T-helper 2 cell (primary cell): Measurements from ENCODE around the gene NLRP3.
"Not testable (repeated sequence)": the region's sequence is repeated elsewhere in the genome, so short reads cannot be mapped to it uniquely, and the experiment has no call there.

ENCODE experiments used
- DNase-seq, 5 experiments: peaks; one replicate each; pipeline versions ENCODE4 v3.0.0 to v3.0.0-alpha.2; 2012 to 2022

Gene NLRP3

DNA sequence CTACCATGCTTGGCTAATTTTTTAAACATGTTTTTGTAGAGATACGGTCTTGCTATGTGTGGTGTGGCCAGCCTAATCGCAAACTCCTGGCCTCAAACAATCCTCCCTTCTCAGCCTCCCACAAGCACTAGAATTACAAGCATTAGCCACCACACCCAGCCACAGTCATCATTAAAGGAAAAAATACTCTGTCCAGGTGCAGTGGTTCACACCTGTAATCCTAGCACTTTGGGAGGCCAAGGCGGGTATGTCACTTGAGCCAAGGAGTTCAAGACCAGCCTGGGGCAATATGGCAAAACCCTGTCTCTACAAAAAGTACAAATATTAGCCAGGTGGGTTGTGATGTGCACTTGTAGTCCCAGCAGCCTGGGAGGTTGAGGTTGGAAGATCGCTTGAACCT lies 25.0 kb upstream of the NLRP3 start:
- DNase-seq: no peak

DNA sequence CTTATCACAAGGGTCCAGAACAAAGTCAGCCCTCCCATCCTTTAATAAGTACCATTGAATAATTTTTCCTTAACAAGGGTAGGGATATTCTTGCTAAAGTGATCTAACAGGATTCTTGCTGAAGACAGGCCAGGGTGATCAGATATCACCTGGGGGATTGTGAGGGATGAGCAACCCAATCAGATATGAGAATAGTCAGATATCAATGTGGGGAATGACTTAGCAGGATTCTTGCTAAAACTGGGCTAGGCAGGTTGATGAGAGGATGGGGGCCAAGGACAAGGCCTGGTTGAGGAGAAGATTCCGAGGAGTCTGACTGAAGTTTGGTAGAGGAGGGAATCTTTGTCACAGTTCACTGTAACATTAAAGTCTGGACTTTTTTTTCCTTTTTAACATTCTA lies 23.9 kb upstream of the NLRP3 start:
- DNase-seq: no peak

DNA sequence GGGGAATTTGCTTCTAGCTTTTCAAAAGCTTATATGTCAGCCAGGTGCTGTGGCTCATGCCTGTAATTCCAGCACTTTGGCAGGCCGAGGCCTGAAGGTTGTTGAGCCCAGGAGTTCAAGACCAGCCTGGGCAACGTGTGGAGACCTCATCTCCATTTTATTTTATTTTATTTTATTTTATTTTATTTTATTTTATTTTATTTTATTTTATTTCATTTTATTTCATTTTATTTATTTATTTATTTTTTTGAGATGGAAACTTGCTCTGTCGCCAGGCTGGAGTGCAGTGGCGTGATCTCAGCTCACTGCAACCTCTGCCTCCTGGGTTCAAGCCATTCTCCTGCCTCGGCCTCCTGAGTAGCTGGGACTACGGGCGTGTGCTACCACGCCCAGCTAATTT lies 20.9 kb upstream of the NLRP3 start:
- not testable (repeated sequence) for DNase-seq

DNA sequence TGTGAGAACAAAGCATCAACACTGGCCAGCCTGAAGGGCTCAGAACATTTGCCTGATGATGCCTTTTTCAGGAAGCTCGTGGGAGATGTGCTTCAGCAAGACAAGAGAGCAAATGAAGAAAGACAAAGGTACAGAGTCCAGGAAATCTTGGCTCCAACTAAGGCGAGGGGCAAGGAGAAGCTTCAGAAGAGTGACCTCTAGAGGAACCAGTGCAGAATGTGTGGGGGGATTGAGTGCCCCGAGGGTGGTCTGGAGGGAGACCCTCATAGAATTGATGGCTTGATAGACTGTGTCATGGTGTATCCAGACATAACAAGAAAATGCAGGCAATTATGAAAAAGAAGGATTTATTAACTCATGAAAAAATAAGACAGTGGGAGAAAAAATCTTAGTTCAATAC lies 15.3 kb upstream of the NLRP3 start:
- no peak for DNase-seq

DNA sequence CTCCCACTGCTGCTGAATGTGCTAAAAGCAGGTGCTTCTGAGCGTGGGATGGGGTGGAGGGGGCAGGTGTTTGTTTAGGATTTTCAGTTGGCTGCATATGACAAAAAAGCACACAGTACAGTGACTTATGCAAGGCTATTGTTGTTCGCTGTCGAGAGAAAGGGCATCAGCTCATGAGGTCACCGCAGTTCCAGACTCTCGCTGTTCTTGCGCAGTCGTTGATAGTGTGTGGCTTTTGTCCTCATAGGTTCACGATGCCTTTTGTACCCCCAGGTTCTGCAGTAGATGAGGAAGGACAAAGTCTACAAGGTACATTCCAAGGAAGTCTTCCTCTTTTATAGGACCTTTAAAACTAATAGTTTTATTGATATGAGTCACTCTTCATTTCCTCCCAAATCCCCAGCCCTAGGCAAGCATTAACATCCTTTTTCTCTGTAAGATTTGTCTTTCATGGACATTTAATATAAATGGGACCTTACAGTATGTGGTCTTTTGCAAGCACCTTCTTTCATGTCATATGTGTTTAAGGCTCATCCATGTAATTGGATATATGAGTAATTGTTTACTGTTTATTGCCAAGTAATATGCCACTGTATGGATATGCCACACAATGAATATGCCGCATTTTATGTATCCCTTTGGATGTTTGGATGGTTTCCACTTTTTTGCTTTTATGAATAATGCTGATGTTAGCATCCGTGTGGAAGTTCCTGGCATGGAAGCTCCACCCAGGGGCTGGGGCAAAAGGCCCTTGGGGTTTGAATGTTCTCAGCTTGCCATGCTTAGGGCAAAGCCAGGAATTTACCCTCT lies 14.5 kb upstream of the NLRP3 start:
- DNase-seq: no peak

DNA sequence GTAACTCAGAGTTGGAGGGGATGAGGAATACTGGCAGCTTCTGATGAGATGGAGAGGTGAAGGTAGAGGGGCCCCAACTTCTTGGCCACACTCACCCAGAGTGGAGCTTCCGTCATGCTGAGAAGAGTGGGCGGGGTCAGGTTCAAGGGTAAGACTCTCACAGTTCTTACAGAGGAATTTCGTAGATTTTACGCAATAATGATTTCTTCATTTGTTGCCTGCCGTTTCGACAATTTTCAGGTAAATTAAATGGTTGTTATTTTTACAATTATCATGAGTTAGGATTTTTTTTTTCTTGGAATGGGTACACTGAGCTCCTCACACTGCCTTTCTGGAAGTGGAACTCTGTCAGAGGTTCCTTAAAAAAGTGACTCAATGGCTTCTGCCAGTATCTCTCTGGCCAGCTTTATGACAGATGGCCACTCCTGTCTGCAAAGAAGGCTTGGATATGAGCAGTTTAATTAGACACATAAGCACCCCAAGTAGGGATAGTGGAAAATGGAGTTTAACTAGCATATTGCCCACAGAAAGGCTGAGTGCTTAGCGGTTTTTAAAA lies 13.8 kb upstream of the NLRP3 start:
- DNase-seq: no peak

DNA sequence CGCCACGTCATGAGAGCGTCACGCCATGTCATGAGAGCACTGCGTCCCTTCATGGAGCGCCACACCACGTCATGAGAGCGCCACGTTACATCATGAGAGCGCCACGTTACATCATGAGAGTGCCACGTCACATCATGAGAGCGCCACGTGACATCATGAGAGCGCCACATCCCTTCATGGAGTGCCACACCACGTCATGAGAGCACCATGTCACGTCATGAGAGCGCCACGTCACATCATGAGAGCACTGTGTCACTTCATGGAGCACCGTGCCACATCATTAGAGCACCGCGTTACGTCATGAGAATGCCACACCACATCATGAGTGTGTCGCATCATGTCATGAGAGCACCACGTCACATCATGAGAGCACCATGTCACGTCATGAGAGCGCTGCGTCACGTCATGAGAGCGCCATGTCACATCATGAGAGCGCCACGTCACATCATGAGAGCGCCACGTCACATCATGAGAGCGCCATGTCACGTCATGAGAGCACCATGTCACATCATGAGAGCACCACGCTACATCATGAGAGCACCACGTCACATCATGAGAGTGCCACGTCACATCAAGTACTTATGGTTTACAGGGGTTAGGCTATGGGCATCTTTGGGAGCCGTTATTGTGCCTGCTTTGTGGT lies 9.8 kb upstream of the NLRP3 start:
- DNase-seq: no peak

DNA sequence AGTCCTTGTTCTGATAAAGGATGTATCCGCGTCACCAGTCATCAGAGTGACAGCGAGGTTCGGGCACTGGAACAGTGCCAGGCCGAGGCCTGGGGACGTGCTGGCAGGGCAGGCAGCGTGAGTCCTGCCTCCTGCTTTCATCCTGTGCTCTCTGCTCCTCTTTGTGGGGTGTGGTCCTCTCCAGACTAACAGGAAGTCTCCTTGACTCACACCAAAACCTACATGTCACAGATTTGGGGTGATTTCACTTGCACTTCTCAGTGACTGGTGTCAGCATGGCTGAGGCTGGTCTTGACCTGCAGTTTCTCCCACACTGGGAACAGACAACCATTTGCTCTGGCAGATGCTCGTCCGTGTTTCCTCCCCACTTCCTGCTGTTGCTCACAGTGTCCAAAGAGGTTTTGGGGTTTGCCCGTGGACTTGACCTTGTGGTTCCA lies 8.8 kb upstream of the NLRP3 start:
- peak in 4 of 5 experiments; percentile 21 to 71 (median 56) for DNase-seq

DNA sequence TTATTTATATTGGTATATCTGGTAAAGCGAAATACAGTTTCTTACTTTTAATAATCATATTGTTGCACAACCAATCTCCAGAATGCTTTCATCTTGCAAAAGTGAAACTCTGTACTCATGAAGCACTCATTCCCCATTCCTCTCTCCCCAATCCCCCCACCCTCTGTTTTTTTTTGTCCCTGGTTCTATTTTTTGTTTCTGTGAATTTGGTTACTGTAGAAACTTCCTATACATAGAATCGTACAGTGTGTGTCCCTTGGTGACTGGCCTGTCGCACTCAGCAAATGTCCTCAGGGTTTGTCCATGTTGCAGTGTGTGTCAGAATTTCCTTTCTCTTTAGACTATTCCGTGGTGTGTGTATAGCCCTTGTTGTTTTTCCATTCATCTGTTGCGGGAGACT lies 7.9 kb upstream of the NLRP3 start:
- DNase-seq: no peak

DNA sequence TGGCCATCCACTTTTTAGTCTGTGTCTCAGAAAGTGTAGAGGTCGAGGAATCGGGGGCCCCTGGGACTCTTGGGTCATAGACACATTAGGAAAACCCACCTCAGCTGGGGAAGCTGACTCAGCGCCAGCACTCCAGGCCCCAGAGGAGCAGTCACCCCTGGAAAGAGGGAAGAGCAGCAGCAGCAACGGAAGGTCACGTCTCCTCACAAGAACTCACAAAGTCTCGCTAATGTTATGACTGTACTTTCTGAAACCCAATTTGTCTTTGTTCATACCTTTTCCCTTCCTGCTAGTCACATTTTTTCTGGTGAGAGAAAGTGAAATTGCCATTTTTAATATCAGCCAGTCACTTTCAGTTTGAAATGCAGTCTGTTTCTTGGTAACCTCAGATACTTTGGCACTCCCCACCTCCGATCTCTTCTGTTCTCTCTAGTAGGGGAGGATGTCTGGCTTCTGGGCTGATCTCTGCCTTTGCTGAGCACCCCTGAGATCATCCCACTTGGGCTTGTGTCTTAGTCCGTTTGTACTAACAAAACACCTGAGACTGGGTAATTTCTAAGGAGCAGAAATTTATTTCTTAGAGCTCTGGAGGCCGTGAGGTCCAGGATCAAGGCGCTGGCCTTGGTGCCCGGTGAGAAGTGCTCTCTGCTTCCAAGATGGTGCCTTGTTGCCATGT lies 6.0 kb upstream of the NLRP3 start:
- DNase-seq: peak in 3 of 5 experiments; percentile 7 to 75 (median 28)

DNA sequence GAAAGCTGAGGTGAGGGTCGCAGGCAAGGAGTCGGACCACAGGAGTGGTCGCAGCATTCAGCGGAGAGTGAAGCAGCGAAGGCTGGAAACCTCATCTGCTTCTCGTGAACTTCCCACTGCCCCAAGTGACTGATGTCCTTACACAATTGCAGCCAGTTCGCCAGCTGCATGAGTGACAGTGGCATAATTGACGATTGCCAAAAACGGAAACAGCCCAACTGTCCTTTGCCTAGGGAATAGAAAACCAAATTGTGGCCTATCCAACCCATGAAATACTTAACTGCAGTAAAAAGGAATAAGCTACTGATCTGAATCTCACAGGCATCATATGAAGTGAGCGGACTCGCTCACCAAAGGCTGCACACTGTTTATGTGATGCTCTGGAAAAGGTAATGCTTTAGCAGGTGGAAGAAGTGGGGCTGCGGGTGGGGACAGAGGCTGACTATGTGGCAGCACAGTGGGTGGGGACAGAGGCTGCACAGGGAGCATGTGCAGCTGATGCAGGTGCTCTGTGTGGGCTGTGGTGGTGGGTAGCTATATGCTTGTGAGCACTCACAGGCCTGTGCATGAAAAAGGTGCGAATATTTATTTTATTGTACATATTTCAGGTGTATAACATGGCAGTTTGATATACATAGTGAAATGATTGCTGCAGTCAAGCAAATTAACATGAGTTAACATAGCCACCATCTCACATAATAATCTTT lies 4.2 kb upstream of the NLRP3 start:
- no peak for DNase-seq

DNA sequence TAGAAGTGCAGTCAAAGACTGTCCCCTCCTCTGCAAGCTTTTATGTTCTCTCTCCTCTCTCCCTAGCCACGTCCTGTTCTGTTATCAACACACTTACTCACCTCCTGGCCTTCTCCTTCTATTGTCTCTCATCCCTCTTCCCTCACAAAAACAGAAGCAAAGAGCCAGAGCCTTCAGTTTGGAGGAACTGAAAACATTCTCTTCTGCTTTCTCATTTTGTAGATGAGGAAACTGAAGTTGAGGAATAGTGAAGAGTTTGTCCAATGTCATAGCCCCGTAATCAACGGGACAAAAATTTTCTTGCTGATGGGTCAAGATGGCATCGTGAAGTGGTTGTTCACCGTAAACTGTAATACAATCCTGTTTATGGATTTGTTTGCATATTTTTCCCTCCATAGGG lies 1.9 kb downstream of the NLRP3 start:
- no peak for DNase-seq

DNA sequence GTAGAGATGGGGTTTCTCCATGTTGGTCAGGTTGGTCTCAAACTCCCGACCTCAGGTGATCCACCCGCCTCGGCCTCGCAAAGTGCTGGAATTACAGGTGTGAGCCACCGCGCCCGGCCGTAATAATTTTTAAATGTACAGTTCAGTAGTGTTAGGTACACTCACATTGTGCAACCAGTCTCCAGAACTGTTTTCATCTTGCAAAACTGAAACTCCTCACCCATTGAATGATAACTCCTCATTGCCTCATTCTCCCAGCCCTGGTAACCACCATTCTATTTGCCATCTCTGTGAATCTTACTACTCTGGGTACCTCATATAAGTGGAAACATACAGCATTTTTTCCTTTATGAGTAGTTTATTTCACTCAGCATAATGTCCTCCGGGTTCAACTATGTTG lies 3.4 kb downstream of the NLRP3 start:
- no peak for DNase-seq

DNA sequence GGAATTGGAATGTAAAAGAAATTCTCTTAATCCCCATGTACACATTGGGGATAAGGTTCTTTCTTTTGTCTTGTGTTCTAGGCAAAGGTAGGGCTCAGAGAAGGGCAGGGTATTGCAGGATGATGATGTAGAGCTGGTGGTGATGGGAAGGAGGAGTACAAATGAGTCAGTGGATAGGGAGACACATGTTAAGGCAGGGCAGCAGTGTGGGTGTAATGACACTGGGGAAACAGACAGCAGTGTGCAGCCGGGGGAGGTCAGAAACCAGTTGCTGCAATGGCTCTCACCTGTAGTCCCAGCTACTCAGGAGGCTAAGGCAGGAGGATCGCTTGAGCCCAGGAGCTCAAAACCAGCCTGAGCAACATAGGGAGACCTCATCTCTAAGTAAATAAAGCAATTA lies 5.1 kb downstream of the NLRP3 start:
- DNase-seq: peak in 1 of 5 experiments; percentile 9

DNA sequence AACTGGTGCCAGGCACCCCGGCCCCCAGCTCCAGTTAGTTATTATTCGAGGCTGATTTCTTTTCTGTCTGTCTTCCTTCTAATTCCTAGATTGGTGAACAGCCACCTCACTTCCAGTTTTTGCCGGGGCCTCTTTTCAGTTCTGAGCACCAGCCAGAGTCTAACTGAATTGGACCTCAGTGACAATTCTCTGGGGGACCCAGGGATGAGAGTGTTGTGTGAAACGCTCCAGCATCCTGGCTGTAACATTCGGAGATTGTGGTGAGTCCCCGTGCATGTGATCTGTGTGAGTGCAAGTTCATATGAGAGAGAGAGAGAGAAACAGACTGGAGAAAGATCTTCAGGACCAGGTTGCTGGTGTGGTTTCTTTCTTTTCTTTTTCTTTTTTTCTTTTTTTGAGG lies 13.5 kb downstream of the NLRP3 start:
- no peak for DNase-seq

DNA sequence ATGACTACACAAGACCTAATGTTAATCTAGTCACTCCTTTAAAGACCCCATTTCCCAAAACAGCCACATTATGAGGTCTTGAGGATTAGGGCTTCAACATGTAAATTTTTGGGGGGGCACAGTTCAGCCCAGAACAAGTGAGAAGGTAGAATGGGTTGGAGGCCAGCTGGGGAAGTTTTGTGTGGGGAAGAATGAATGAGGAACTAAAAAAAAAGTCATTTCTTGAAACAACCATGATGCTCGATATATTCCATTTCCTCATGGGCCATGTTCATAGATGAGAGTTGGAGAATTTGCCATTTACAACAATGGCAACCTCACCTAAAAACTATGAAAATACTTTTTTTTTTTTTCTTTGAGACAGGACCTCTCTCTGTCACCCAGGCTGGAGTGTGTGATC lies 14.5 kb downstream of the NLRP3 start:
- no peak for DNase-seq

DNA sequence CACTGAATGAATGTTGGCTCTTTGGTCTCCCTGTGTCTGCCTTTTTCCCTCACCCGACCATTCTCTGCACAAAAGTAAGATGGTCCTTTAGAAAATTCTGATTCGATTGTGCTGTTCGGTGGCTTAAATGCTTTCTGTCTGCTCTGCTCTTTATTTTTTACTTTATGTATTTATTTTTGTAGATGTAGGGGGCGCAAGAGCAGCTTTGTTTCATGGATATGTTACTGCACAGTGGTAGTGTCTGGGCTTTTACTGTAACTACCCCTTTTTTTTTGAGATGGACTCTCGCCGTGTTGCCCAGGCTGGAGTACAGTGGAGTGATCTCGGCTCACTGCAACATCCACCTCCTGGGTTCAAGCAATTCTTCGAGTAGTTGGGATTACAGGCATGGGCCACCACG lies 15.7 kb downstream of the NLRP3 start:
- no peak for DNase-seq

DNA sequence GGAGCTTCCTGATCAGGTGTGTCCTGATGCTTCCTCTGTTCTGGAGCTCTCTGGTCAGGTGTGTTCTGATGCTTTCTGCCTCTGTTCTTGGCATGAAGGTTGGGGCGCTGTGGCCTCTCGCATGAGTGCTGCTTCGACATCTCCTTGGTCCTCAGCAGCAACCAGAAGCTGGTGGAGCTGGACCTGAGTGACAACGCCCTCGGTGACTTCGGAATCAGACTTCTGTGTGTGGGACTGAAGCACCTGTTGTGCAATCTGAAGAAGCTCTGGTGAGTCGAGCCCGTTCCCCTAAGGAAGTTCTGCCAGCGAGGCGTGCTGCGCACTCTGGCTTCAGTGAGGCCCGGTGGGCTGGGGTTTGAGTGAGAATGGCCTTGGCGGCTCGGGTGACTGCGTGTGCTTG lies 18.0 kb downstream of the NLRP3 start:
- no peak for DNase-seq

DNA sequence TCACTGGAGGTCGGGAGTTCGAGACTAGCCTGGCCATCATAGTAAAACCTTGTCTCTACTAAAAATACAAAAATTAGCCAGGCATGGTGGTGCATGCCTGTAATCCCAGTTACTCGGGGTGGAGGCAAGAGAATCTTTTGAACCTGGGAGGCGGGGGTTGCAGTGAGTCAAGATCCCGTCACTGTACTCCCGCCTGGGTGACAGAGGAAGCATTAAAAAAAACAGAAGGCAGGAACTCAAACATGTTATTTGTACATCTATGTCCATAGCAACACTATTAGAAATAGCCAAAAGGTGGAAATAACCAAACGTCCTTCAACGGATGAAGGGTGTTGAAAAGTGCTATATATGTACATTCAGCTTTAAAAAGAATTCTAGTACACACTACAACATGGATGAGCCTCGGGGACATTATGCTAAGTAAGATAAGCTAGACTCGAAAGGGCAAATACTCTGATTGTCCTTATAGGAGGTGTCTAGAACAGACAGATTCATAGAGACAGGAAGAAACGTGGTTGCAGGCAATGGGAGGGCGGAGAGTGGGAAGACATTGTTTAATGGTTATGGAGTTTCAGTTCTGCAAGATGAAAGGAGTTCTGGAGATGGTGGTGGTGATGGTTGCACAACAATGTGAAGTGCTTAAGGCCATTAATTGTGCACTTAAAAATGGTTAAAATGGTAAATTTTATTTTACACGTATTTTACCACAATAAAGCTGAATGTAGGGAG lies 19.2 kb downstream of the NLRP3 start:
- no peak for DNase-seq

DNA sequence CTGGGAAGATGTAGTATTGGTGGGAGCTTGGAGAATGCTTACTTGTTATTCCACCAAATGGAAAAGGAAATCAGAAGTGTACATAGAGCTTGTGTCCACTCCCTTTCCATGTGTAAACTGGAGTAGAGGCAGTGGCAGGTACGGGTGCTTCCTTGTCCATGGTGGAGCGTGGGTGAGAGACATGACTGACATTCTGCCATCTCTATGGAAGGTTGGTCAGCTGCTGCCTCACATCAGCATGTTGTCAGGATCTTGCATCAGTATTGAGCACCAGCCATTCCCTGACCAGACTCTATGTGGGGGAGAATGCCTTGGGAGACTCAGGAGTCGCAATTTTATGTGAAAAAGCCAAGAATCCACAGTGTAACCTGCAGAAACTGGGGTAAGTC lies 19.8 kb downstream of the NLRP3 start:
- DNase-seq: no peak

DNA sequence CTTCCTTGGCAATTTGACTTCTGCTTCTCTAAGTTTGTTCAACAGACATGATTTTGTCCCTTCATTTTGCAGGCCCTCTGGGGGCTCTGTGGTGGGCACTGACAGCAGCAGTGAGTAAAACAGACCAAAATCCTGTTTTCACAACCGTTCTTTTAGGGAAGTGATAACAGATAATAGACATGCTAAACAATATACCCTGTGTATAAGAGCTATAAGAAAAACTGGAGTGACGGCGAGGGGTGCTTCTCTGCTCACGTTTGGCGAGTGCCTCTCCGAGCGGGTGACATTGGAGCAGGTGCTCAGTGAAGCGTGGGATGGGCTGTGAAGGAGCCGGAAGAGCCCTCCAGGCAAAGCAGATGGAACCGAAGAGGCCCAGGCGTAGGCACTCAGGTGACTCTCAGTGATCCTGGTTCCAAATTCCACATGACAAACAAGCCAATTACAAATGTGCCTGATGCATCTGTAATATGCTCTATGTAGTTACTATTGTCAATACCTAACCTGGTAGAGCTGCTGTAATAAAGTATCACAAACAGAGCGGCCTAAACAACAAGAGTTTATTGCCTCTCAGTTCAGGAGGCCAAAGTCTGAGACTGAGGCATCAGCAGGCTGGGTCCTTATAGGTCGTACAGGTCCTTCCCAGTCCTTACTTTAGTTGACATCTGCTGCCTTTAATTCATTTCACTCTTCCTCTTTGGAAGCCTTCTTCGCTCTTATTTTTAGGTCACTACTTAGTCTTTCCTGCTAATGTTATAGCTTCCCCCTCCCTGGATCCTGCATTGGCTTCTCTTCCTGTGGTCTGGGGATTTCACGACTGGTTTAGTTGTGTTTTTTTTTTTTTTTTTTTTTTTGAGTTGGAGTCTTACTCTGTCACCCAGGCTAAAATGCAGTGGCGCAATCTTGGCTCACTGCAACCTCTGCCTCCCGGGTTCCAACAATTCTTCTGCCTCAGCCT lies 21.9 kb downstream of the NLRP3 start:
- DNase-seq: no peak
